ENCODE data around the gene EPHA3. TPM values are rescaled to one million over a fixed set of nuclear protein-coding genes. Genes with fewer than 3 reads are reported as not detected.

The EPHA3 gene
- total RNA-seq, 2 donors from 2014 or later, result 0.14 to 0.35 TPM

DNA sequence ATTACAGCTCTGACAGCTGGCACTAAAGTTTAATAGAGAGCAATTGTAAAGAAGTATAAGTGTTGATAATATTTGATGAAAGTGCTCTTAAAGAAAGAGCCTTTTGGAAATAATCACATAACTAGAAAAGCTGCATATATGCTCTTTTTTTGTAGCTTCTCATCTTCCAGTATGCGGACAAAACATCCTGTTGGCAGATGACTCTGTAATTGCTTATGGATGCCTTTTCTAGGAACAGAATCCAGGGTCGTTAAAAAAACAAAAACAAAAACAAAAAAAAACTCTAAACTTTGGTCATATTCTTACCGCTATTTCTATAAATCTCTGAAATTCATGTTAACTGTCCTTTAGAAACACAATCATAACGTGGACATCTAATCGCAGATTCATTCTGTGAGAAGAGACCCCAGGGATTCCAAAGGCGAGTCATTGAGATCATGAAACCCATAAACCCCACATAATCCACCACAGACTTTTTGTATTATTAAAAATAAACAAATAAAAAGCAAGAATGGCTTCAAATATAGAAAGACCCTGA, 109.8 kb downstream of the EPHA3 start:
- DNase-seq, result no peak
- Mint-ChIP-seq H3K4me1 (ENCODE audit: low read depth) (no peaks in the 10 kb centered on the region), H3K4me3 (no peak overlapping the region), H3K36me3 (ENCODE audit: insufficient read depth in 2 of 2) (no peaks in the 10 kb centered on the region), H3K9me3 (peaks cover 0 to 2% of the 10 kb centered on the region in 2 donors), H3K27ac (no peak overlapping the region), H3K27me3 (ENCODE audit: low read depth) (no peaks in the 10 kb centered on the region)
- ATAC-seq (replicated peaks in 1 of 2), result no peak

DNA sequence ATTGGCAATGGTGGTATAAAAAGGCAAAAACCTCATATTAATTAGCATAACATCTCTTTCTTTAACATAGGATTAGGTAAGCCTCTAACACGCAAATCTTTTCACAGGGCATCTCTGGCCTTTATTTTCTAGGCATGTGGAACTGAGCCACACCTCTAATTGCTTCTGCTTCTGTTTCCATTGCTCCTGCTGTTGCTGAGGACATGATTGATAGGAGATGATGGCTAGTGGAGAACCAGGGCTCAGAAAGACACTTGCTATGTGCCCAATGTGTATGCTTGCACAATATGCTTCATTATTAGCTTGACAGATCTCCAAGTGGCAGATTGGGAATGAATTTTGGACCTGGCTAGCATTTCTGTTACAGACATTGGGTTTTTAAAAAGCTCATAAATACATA, 114.5 kb downstream of the EPHA3 start:
- H3K27ac Mint-ChIP-seq, result no peak overlapping the region
- no peak overlapping the region for H3K4me3 Mint-ChIP-seq
- no peak for ATAC-seq (replicated peaks in 1 of 2)
- H3K9me3 Mint-ChIP-seq, result peaks cover 2% of the 10 kb centered on the region in 2 donors
- H3K36me3 Mint-ChIP-seq (ENCODE audit: insufficient read depth in 2 of 2), result no peaks in the 10 kb centered on the region
- H3K27me3 Mint-ChIP-seq (ENCODE audit: low read depth), result no peaks in the 10 kb centered on the region
- no peak for DNase-seq
- no peaks in the 10 kb centered on the region for H3K4me1 Mint-ChIP-seq (ENCODE audit: low read depth)

DNA sequence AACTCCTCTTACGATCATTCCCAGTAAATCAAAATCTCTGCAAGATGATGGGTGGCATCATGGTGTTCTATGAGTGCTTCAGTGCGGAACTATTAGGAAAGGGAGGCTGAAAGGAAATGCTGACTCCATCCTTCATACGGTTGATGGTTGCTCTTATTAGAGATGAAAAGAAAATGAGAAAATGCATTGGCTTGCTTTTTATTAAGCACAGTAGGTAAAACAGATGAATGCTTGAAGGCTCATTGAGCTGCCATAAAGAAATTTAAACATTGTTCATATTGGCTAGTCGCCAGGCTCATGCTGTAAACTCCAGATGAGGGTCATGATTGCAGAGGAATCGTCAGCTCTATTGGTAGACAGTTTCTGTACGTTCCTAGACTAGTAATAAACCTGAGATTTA, 115.8 kb downstream of the EPHA3 start:
- no peak overlapping the region for H3K4me3 Mint-ChIP-seq
- peaks cover 1 to 2% of the 10 kb centered on the region in 2 donors for H3K9me3 Mint-ChIP-seq
- no peak overlapping the region for H3K27ac Mint-ChIP-seq
- DNase-seq (no peak), ATAC-seq (replicated peaks in 1 of 2) (no peak)
- H3K36me3 Mint-ChIP-seq (ENCODE audit: insufficient read depth in 2 of 2), result no peaks in the 10 kb centered on the region
- no peaks in the 10 kb centered on the region for H3K27me3 Mint-ChIP-seq (ENCODE audit: low read depth)
- no peaks in the 10 kb centered on the region for H3K4me1 Mint-ChIP-seq (ENCODE audit: low read depth)

DNA sequence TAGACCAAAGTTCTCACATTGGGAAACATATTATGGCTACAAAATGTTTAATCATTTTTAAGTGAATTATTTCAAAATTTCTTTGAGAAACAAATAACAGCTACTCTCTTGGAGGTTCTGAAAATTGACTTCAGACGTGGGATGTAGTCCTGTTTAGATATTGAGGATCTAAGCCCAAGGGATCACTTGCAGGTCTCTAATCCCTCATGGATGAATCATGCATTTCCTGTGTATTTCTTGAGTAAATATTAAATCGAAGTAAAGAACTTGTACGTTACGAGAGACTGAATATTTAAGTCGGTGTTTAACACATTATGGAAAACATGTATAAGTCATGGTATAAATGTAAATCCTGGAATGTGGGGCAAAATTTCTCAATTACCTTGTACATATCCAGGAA, 119.8 kb downstream of the EPHA3 start:
- Mint-ChIP-seq H3K27ac (no peak overlapping the region), H3K9me3 (peaks cover 0 to 4% of the 10 kb centered on the region in 2 donors), H3K4me1 (ENCODE audit: low read depth) (no peaks in the 10 kb centered on the region), H3K27me3 (ENCODE audit: low read depth) (no peaks in the 10 kb centered on the region), H3K4me3 (no peak overlapping the region), H3K36me3 (ENCODE audit: insufficient read depth in 2 of 2) (no peaks in the 10 kb centered on the region)
- ATAC-seq (replicated peaks in 1 of 2) (no peak), DNase-seq (no peak)

DNA sequence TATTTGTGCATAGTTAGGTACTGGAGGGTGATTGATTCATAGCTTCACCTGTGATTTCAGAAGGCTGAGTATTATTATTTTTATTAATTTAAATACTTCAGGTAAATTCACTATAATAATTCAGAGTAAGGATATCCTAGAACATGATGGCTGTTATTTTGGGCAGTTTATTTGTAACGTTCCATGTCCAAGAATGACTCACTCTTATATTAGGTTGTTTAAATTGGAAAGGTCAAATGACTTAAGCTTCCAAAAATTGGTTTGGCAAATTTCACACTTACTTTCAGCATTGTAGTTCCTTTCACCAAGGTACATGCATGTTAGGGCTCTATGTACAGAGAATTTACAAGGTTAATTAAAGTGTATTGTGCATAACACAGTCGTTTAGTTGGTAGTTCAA, 120.2 kb downstream of the EPHA3 start:
- Mint-ChIP-seq H3K36me3 (ENCODE audit: insufficient read depth in 2 of 2) (no peaks in the 10 kb centered on the region), H3K4me3 (no peak overlapping the region), H3K27me3 (ENCODE audit: low read depth) (no peaks in the 10 kb centered on the region), H3K4me1 (ENCODE audit: low read depth) (no peaks in the 10 kb centered on the region), H3K27ac (no peak overlapping the region), H3K9me3 (peaks cover 0 to 4% of the 10 kb centered on the region in 2 donors)
- ATAC-seq (replicated peaks in 1 of 2), result no peak
- no peak for DNase-seq

DNA sequence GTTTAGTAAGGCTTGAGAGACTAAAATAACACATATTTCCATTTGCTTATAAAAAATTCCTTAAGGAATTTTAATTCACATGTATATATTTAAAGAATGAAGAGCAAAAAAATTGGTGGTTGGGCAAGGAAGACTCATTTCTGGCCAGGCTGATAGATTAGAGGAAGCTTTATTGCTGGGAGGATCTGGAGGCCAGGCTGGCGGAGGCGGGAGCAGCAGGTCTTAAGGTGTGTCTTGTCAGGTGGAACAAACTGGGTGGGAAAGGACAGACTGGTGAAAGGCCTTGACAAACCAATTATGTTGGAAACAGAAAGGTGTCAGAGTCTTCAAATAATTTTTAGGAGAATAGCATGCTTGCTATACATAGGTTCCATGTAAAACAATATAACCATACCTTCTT, 124.7 kb downstream of the EPHA3 start:
- DNase-seq (no peak), ATAC-seq (replicated peaks in 1 of 2) (no peak)
- Mint-ChIP-seq H3K4me3 (no peak overlapping the region), H3K36me3 (ENCODE audit: insufficient read depth in 2 of 2) (no peaks in the 10 kb centered on the region), H3K27me3 (ENCODE audit: low read depth) (no peaks in the 10 kb centered on the region), H3K27ac (no peak overlapping the region), H3K9me3 (peaks cover 0 to 5% of the 10 kb centered on the region in 2 donors), H3K4me1 (ENCODE audit: low read depth) (no peaks in the 10 kb centered on the region)

DNA sequence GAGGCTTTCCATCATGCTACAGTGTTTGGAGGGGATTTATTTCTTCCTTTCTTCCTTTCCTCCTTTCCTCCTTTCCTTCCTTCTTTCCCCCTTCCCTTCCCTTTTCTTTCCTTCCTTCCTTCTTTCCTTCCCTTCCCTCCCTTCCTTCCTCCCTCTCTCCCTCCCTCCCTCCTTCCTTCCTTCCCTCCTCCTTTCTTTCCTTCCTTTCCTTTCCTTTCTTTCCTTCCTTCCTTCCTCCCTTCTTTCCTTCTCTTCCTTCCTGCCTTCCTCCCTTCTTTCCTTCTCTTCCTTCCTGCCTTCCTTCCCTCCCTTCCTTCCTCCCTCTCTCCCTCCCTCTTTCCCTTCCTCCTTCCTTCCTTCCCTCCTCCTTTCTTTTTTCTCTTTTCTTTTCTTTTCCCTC, 127.2 kb downstream of the EPHA3 start:
- Mint-ChIP-seq H3K27ac (no peak overlapping the region), H3K27me3 (ENCODE audit: low read depth) (no peaks in the 10 kb centered on the region), H3K9me3 (peaks cover 0 to 5% of the 10 kb centered on the region in 2 donors), H3K36me3 (ENCODE audit: insufficient read depth in 2 of 2) (no peaks in the 10 kb centered on the region), H3K4me3 (no peak overlapping the region), H3K4me1 (ENCODE audit: low read depth) (no peaks in the 10 kb centered on the region)
- no peak for DNase-seq
- no peak for ATAC-seq (replicated peaks in 1 of 2)

DNA sequence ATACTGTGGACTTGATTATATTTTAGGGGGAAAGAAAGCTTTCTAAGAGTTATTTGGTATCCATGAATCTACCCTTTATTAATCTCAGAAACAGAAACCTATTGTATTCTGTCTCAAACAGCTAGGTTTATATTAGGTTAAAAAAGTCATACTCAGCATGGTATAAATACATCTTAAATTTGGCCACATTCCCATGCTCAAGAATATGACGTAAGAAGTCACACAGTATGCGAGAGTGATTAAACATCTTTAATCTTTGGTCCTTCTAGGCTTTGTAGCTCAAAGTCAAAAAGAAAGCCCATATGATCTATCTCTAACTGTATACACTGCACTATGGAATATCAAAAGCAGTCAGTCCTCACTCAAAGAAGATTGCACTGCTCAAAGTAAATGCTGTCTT, 131.4 kb downstream of the EPHA3 start:
- DNase-seq, result no peak
- Mint-ChIP-seq H3K9me3 (peaks cover 0 to 2% of the 10 kb centered on the region in 2 donors), H3K27me3 (ENCODE audit: low read depth) (no peaks in the 10 kb centered on the region)

DNA sequence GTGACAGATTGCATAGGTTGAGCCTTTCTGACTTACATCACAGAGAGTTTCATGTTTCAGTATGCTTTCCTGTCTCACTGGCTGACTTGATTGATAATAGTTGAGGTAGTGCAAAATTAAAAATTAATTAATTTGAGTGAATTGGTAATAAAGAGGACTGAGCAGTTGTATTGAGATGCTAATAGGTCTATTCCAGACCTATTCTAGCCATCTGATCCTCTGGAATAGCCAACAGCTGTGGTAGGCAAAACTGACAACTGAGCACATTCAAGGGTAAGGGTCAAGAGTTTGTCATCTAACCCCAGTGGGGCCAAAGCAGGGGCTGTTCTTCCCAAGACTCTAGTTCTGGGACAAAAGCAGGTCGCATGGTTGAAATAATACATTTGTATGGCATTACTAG, 132.4 kb downstream of the EPHA3 start:
- no peaks in the 10 kb centered on the region for H3K9me3 Mint-ChIP-seq
- H3K27me3 Mint-ChIP-seq (ENCODE audit: low read depth), result no peaks in the 10 kb centered on the region
- H3K4me3 Mint-ChIP-seq, result no peak overlapping the region
- no peaks in the 10 kb centered on the region for H3K36me3 Mint-ChIP-seq (ENCODE audit: insufficient read depth in 2 of 2)
- H3K27ac Mint-ChIP-seq, result no peak overlapping the region
- ATAC-seq (replicated peaks in 1 of 2) (no peak), DNase-seq (no peak)
- no peaks in the 10 kb centered on the region for H3K4me1 Mint-ChIP-seq (ENCODE audit: low read depth)

More for the DNA sequence above, 131.4 kb downstream of the EPHA3 start:
- H3K4me1 Mint-ChIP-seq (ENCODE audit: low read depth), result no peaks in the 10 kb centered on the region
- ATAC-seq (replicated peaks in 1 of 2), result no peak
- no peak overlapping the region for H3K27ac Mint-ChIP-seq
- H3K36me3 Mint-ChIP-seq (ENCODE audit: insufficient read depth in 2 of 2), result no peaks in the 10 kb centered on the region
- H3K4me3 Mint-ChIP-seq, result no peak overlapping the region

DNA sequence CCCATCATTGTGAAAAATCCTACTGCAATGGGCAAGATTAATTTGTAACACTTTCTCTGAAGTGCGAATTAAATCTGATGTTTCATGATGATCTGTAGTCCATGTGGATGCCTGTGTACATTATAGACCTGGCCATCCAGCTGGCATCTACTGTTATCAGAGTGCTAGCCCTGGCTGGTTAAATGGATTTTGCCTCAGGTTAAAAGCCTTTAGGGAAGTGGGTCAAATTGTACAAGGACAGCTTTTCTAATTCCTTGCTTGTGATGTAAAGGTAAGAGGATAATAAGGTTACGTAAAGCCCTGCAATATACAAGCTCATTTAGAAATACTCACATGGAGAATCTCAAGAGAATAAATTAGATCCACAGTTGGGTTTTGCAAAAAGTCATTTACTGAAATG, 138.2 kb downstream of the EPHA3 start:
- no peak overlapping the region for H3K4me3 Mint-ChIP-seq
- ATAC-seq (replicated peaks in 1 of 2) (no peak), DNase-seq (no peak)
- H3K27me3 Mint-ChIP-seq (ENCODE audit: low read depth), result no peaks in the 10 kb centered on the region
- no peak overlapping the region for H3K27ac Mint-ChIP-seq
- H3K9me3 Mint-ChIP-seq, result peaks cover 1 to 6% of the 10 kb centered on the region in 2 donors
- no peaks in the 10 kb centered on the region for H3K4me1 Mint-ChIP-seq (ENCODE audit: low read depth)
- no peaks in the 10 kb centered on the region for H3K36me3 Mint-ChIP-seq (ENCODE audit: insufficient read depth in 2 of 2)

DNA sequence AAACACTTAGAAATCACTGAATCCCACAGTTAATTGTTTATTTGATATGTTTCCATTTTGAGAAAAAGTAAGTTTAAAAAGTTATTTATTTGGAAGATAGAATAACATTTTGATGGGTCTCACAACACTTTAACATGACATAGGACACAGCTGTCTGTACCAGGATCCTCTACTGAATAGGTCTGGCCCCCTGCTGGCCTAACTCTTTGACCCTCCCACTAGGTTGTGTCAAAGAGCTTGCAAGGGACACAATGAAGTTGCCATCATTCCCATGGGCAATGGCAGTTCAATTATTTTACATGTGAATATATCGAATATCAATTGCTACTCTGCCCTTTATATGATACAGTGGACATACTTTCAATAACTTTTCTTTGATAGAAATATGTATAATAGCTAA, 138.9 kb downstream of the EPHA3 start:
- H3K4me1 Mint-ChIP-seq (ENCODE audit: low read depth), result no peaks in the 10 kb centered on the region
- H3K9me3 Mint-ChIP-seq, result peaks cover 1 to 6% of the 10 kb centered on the region in 2 donors
- no peak overlapping the region for H3K4me3 Mint-ChIP-seq
- no peaks in the 10 kb centered on the region for H3K36me3 Mint-ChIP-seq (ENCODE audit: insufficient read depth in 2 of 2)
- no peak overlapping the region for H3K27ac Mint-ChIP-seq
- H3K27me3 Mint-ChIP-seq (ENCODE audit: low read depth), result no peaks in the 10 kb centered on the region
- ATAC-seq (replicated peaks in 1 of 2) (no peak), DNase-seq (no peak)

DNA sequence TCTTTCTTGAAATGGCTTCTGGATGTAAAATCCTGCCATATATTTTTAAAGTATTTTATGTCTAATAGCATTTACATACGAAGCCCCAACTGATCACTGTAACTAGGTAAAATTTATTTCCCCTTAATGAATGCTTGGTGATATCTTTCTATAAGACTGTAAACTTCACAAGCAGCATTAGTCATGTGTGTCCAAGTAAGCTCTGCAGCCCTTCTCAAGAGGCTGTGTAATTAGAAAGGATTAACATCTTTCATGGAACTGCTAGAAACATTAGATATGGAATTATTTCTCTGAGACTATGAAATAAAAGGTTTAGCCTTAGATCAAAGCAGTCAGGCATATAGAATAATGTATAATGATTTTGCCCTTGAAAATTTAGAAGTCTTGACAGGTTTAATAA, 143.3 kb downstream of the EPHA3 start:
- Mint-ChIP-seq H3K4me3 (no peak overlapping the region), H3K27me3 (ENCODE audit: low read depth) (no peaks in the 10 kb centered on the region), H3K36me3 (ENCODE audit: insufficient read depth in 2 of 2) (no peaks in the 10 kb centered on the region), H3K9me3 (peaks cover 4 to 6% of the 10 kb centered on the region in 2 donors), H3K4me1 (ENCODE audit: low read depth) (no peaks in the 10 kb centered on the region), H3K27ac (no peak overlapping the region)
- no peak for ATAC-seq (replicated peaks in 1 of 2)
- DNase-seq, result no peak

DNA sequence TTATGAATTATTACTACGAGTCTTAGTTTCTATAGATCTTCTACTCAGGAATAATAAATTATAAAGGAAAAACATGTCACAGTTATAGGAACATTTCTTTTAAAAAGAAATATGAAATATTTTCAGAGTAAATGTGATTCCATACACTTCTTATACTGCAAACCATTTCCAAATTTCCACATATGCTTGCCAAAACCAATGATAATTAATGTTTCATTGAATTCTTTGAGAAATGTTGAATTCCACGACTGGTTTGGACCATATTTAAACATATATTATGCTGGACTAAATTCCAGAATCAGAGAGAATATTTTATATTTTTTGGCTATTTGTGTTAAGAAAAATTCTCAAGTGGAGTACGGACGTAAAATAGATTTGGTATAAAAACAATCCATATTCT, 144.6 kb downstream of the EPHA3 start:
- Mint-ChIP-seq H3K4me1 (ENCODE audit: low read depth) (no peaks in the 10 kb centered on the region), H3K27me3 (ENCODE audit: low read depth) (no peaks in the 10 kb centered on the region)

DNA sequence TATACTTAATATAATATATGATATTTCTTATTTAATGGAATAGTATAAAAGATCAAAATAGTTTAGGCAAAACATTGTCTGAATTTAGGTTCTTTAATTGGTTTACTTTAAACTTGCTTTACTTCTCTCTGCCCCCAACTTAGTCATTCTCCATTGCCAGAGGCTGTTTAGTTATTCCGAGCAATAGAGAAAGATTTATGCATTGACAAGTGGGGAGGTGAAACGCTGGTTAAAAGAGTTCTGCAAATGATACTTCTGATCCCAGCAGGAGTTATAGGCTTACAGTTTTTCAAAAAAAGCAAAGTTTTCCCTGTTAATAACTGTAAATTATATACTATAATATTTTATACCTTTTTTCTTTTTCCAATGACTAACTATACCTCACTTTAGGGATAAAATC, 145.4 kb downstream of the EPHA3 start:
- no peak overlapping the region for H3K4me3 Mint-ChIP-seq
- H3K36me3 Mint-ChIP-seq (ENCODE audit: insufficient read depth in 2 of 2), result no peaks in the 10 kb centered on the region
- no peak for ATAC-seq (replicated peaks in 1 of 2)
- no peaks in the 10 kb centered on the region for H3K4me1 Mint-ChIP-seq (ENCODE audit: low read depth)
- peaks cover 7 to 9% of the 10 kb centered on the region in 2 donors for H3K9me3 Mint-ChIP-seq
- DNase-seq, result no peak
- H3K27ac Mint-ChIP-seq, result no peak overlapping the region
- no peaks in the 10 kb centered on the region for H3K27me3 Mint-ChIP-seq (ENCODE audit: low read depth)

More for the DNA sequence above, 144.6 kb downstream of the EPHA3 start:
- ATAC-seq (replicated peaks in 1 of 2) (no peak), DNase-seq (no peak)
- Mint-ChIP-seq H3K36me3 (ENCODE audit: insufficient read depth in 2 of 2) (no peaks in the 10 kb centered on the region), H3K27ac (no peak overlapping the region), H3K4me3 (no peak overlapping the region), H3K9me3 (peaks cover 4 to 5% of the 10 kb centered on the region in 2 donors)

Data from activated T-cell treated with anti-CD3 and anti-CD28 coated beads, Interleukin-2, amount 50 U/mL, for 72 hours (primary cell).